ENCODE data around the gene BRWD1. TPM values are rescaled to one million over a fixed set of nuclear protein-coding genes. Genes with fewer than 3 reads are reported as not detected.

BRWD1 gene
- polyA plus RNA-seq, 1 donor from 2014 or later = 246 TPM

- H3K9me3 ChIP-seq (ENCODE audit: low read length) = no peaks in the 10 kb centered on the region
- no peak overlapping the region for H3K9ac ChIP-seq (ENCODE audit: low read length)
- TF ChIP-seq CTCF (IDR thresholded peaks at IDR 0.05; ENCODE audit: poor library complexity, severe bottlenecking) (no peak), EP300 (conservative IDR thresholded peaks at IDR 0.05; ENCODE audit: poor library complexity, severe bottlenecking) (no peak), SMC3 (conservative IDR thresholded peaks at IDR 0.05; ENCODE audit: poor library complexity) (no peak), RAD21 (conservative IDR thresholded peaks at IDR 0.05) (no peak)
- H2AFZ ChIP-seq (ENCODE audit: low read depth, low read length) = no peak overlapping the region
- H3K27ac ChIP-seq (ENCODE audit: low read length) = no peak overlapping the region
- no peaks in the 10 kb centered on the region for H3K36me3 ChIP-seq (ENCODE audit: insufficient read depth, low read length)
- no peak overlapping the region for H3K4me3 ChIP-seq (ENCODE audit: low read length)
- H3K79me2 ChIP-seq (replicated peaks; ENCODE audit: insufficient read depth, low read length) = no peaks in the 10 kb centered on the region
- no peaks in the 10 kb centered on the region for H3F3A ChIP-seq (ENCODE audit: insufficient read depth, low read length, poor library complexity, severe bottlenecking)
- H3K27me3 ChIP-seq (ENCODE audit: insufficient read depth, low read depth, low read length) = no peaks in the 10 kb centered on the region
- H3K4me2 ChIP-seq (ENCODE audit: low read length) = no peak overlapping the region
- H4K20me1 ChIP-seq (ENCODE audit: insufficient read depth) = no peaks in the 10 kb centered on the region
- H3K9me2 ChIP-seq (ENCODE audit: insufficient read depth, low read length) = no peaks in the 10 kb centered on the region
Measured at GRCh38 chr21:39153842-39154241, 159.6 kb downstream of the BRWD1 start.

- no peak overlapping the region for H3K27ac ChIP-seq (ENCODE audit: low read length)
- no peaks in the 10 kb centered on the region for H3K9me2 ChIP-seq (ENCODE audit: insufficient read depth, low read length)
- no peak overlapping the region for H3K9ac ChIP-seq (ENCODE audit: low read length)
- H2AFZ ChIP-seq (ENCODE audit: low read depth, low read length) = no peak overlapping the region
- H3K79me2 ChIP-seq (replicated peaks; ENCODE audit: insufficient read depth, low read length) = no peaks in the 10 kb centered on the region
- H3K4me3 ChIP-seq (ENCODE audit: low read length) = no peak overlapping the region
- no peak overlapping the region for H3K4me2 ChIP-seq (ENCODE audit: low read length)
- no peaks in the 10 kb centered on the region for H3K36me3 ChIP-seq (ENCODE audit: insufficient read depth, low read length)
- TF ChIP-seq EZH2 (IDR thresholded peaks at IDR 0.05; ENCODE audit: borderline replicate concordance, insufficient read depth, low read length, poor library complexity, severe bottlenecking) (no peak), MXI1 (conservative IDR thresholded peaks at IDR 0.05; ENCODE audit: poor library complexity, severe bottlenecking) (no peak), POLR2AphosphoS5 (IDR thresholded peaks at IDR 0.05) (no peak), RAD21 (conservative IDR thresholded peaks at IDR 0.05) (no peak), SMC3 (conservative IDR thresholded peaks at IDR 0.05; ENCODE audit: poor library complexity) (no peak), TAF1 (IDR thresholded peaks at IDR 0.05; ENCODE audit: low read depth) (no peak), CTCF (IDR thresholded peaks at IDR 0.05; ENCODE audit: poor library complexity, severe bottlenecking) (no peak), EP300 (conservative IDR thresholded peaks at IDR 0.05; ENCODE audit: poor library complexity, severe bottlenecking) (no peak), REST (IDR thresholded peaks at IDR 0.05; ENCODE audit: borderline replicate concordance) (no peak)
- H3F3A ChIP-seq (ENCODE audit: insufficient read depth, low read length, poor library complexity, severe bottlenecking) = no peaks in the 10 kb centered on the region
- no peaks in the 10 kb centered on the region for H3K9me3 ChIP-seq (ENCODE audit: low read length)
- H3K27me3 ChIP-seq (ENCODE audit: insufficient read depth, low read depth, low read length) = no peaks in the 10 kb centered on the region
- no peaks in the 10 kb centered on the region for H4K20me1 ChIP-seq (ENCODE audit: insufficient read depth)
Measured at GRCh38 chr21:39153373-39153772, 160.1 kb downstream of the BRWD1 start.

All from neural cell (in vitro differentiated cells).